Retina (tissue), 1 donor: ENCODE results near the gene ANO10.

Experiments
- DNase-seq: peaks from one replicate; pipeline ENCODE4 v3.0.0-alpha.2; 2016

Gene ANO10

DNA sequence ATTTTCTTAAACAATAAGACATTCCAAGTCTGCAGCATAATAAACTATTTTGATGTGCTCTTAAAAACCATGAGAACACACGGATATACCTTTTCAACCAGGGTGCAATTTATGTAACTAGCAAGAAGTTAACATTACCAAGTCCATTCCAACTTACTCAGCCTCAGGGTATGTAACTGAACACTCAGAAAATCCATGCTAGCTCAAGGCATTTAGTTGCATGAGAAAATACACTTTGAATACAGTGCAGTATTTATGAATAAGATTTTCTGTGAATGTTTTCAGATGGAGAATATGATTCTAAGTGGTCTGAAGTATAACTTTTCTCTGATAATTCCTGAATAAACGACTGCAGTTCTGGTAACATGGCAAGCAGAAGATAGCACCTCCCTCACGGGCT, 211.2 kb downstream of the ANO10 start:
- DNase-seq, result no peak

DNA sequence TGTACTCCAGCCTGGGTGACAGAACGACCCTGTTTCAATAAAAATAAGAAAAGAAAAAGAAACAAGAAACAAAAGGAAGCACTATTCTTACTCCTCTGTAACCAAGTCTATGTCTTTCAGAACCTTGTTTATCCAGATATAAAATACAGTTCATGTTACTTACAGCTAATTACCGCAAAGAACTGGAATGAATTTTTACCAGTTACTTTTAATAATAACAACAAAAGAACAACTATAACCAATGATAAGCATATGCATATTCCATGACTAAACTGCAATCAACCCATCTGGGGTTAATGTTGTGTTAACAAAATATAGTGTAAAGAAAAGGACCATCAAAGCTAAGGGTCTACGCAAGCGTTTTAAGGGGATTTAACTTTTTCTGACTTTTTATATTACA, 212.3 kb downstream of the ANO10 start:
- no peak for DNase-seq

- no peak for DNase-seq
These were observed 215.2 kb downstream of the ANO10 start for GRCh38 chr3:43406643-43407023.

DNA sequence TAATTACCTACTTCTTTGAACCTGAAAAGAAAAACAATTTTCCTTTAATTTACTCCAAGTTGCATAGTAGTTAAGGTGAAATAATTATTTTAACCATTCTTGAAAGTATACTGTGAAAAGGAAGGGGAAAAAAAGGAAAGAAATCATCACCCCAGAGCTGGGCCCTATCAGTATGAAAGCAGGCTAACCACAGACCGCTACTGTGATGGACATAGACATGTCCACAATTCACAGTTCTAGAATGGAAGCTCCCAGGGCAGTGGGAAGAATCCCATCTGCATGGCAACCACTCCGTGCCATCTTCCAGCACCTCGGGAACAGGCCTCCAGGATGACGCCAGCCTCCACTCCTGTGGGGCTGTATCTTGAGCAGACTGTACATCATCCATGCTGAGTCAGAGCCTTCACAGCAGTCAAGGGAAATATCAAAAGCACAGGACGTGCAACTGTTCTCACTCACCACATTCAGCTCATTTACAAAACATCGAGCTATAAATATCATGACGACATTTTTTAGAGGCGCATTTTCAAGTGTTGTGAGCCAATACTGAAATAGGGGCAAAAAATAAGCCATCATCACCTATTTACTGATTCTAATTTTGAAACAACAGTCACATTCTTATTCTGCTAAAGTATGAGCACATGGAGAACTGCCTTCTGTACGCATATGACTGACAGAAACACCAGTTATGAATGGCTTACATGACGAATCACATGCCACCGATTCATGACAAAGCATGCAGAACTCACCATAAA, 215.7 kb downstream of the ANO10 start:
- DNase-seq, result no peak

- no peak for DNase-seq
These were observed 220.8 kb downstream of the ANO10 start for GRCh38 chr3:43400781-43401730.

- no peak for DNase-seq
These were observed 221.6 kb downstream of the ANO10 start for GRCh38 chr3:43400167-43400566.

GRCh38 chr3:43399034-43399433, 222.8 kb downstream of the ANO10 start:
- DNase-seq, result no peak

DNA sequence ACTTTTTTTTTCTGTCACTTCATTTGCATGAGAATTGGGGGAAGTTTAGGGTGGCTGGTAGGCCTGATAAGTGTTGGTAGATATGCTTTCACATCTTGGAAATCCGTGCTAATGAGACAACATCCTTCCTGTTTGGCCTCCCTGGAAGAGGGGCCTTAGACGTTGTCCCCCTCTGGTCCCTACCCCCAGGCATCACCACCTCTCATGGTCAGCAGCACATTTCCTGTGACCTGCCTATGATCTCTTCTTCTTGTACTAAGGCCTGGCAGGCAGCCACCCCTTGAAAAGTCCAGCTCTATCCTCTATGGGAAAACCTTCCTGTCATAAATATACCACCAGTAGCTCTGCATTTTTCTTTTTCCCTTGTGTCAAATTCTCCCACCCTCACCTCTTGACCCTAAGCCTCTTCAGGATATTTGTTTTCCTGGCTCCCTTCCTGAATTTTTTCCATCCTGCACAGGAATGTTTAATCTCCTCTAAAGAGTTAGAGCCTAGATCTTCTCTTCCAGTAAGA, 227.7 kb downstream of the ANO10 start:
- DNase-seq, result no peak

- DNase-seq, result no peak
These were observed 230.2 kb downstream of the ANO10 start for GRCh38 chr3:43391621-43392020.

DNA sequence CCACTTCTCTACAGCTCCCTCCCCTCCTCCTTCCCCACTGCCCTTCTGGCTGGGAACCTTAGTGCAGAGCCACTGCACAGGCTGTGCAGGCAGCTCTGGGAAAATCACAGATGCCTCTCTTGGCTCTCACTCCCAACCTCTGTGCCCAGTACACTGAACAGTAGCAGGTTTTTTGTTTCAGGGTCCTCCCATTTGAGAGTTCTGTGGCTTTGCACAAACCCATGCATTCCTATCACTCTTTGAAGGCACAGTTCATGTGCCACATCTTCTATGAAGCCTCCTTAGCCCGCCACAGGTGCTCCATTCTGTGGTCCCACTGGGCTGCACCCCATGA, 231.6 kb downstream of the ANO10 start:
- no peak for DNase-seq

- DNase-seq, result no peak
These were observed 232.2 kb downstream of the ANO10 start for GRCh38 chr3:43389388-43390254.

- no peak for DNase-seq
These were observed 232.9 kb downstream of the ANO10 start for GRCh38 chr3:43388915-43389314.

DNA sequence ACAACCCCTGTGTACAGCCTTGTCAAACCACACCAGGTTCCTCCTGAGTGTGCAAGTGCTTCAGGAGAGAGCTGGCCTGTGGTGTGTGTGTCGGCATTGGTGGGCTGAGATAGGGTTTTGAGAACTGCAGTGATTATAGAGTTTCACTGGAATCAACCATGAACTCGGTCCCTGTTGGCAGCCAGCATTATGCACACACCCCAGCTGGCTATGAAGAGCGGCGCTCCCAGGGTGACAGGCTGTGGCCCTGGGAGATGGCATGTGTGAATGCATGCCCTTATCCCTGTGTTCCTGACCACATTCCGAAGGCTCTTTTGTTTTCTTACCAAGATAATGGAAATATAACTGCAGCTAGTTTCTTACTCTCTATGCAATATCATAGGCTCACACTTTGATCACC, 233.6 kb downstream of the ANO10 start:
- no peak for DNase-seq

DNA sequence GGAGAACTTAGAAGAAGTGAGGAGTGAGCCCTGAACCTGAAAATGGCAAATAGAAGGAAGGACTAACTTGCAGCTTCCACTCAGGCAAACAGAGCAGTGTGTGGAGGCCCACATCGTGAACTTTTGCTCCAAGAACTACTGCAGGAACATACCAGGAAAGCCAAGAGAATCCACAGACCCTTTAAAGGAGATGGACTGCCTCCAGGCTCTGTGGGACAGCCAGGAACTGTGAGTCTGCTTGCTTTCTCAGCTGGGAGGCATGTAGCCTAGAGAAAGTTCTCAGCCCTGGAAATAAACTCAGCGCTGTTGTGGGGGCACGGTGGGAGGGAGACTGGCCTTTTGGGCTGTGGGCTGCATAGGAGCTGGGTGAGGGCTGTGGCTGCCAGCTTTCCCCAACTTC, 242.5 kb downstream of the ANO10 start:
- DNase-seq, result no peak

- DNase-seq, result no peak
These were observed 243.5 kb downstream of the ANO10 start for GRCh38 chr3:43378066-43378935.

GRCh38 chr3:43373560-43373928, 248.3 kb downstream of the ANO10 start:
- DNase-seq, result no peak

DNA sequence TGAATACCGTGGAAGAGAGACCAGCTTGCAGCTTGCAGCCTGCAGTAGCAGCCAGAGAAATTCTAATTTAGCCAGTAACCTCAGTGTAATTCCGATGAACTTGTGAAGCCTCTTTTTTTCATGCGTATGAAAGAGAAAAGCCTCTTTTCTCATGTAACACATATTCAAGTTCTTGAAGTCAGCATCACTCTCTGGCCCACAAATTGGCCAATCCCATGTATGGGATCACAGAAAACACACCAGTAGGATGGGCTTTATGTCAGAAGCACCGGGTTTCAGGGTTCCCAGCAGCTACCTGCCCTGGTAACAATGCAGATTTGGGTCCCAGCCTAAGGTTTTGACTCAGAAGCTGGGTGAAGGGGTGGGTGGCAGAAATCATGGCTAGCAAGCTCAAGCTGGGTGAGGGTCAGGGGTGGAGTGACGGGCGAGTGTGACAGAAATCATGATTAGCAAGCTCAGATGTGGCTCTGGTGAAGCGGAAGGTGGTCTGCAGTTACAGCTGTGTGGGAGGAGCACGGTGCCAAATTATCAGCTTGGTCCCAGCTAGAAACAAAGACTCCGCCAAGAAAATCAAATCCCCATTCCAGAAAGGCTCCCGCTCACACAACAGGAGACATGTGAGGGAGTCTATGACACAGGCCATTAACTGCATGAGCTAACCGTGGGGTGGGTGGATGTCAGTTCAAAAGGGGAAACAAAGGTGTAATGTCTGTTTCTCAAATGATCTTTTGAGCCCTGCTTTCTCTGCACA, 248.8 kb downstream of the ANO10 start:
- peak; percentile 40 for DNase-seq

- no peak for DNase-seq
These were observed 249.6 kb downstream of the ANO10 start for GRCh38 chr3:43372007-43372740.

- no peak for DNase-seq
These were observed 250.3 kb downstream of the ANO10 start for GRCh38 chr3:43371494-43371893.

DNA sequence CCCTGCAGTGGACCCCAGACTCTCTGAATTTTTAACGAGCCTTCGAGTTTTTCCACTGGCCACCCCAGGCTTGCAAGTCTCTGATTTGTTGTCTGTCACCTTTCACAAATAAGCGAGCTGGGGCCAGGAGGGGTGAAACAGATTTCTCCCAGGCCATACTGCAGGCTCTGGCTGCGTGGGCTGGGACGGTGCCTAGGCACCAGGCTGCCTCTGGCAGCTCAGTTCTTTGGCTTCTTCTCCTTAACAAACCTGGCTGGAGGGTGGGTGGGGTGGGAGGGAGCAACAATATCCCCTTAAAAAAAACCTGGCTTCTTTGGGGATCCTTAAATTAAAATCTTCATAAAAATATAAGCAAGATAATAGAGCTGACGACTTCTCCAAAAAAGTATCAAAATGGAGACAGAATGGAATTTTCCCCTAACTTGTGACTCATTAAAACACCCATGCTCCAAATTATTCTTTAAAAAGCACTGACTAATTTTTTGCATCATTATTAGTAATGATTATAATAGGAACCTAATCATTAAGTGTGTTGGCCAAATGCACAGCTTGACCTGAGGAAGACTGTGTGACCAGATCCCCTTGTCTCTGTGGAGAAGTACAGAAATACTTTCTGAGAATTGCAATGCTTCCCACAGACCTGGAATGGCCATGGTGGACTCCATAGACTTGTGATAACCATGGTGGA, 251.4 kb downstream of the ANO10 start:
- DNase-seq, result no peak
